Raji (cell line): ENCODE data around the gene HSPA12A.

Experiments used
- POLR2A ChIP-seq: IDR thresholded peaks from 2 replicates; pipeline ENCODE4 v1.6.1; 2011; ENCODE audit warnings: low read depth, low read length, control low read depth; ENCODE audit not compliant: insufficient read depth

Gene HSPA12A

DNA sequence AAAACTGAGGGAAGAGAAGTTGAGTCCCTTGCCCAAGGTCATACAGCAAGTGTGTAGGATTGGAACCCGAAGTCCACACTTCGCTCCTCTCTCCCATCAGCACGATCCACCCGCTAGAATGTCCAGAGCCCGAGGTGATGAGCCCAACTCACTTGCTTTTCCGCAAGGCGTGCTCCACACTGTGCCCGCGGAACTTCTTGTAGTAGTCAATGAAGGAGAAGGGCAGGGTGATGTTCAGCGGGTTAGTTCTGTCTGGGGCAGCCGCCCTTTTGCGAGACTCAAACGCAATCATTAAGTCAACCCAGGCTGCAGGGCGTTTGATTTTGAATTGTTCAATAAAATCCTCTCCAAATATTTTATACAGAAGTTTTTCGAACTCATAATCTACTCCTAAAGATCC lies 63.0 kb downstream of the HSPA12A start:
- TF ChIP-seq POLR2A: no peak

- TF ChIP-seq POLR2A: no peak
These were observed 65.7 kb downstream of the HSPA12A start for GRCh38 chr10:116676633-116677032.

GRCh38 chr10:116676118-116676517 lies 66.2 kb downstream of the HSPA12A start:
- no peak for TF ChIP-seq POLR2A

DNA sequence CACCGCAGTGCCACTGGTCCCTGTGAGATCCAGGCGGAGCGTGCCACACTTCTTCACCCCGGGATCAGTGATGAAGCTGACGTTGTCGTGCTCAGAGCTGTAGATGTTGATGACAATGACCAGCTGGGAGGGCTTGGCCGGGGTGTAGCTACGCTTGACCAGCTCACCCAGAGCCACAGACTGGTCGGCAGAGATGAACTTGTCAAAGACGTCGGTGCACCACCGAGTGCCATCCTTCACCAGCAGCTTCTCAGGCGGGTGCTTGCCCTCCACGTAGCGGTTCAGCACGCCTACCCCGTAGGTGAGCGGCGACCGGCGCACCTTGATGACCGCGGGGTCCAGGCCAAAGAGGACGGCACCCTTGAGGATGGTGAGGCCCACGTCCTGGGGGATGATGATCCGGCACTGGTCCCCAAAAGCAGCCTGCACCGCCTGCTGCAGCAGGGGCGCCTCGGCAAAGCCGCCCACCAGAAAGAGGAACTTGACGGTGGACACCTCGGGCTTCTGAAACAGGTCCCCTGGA lies 67.4 kb downstream of the HSPA12A start:
- TF ChIP-seq POLR2A: no peak

GRCh38 chr10:116673866-116674265 lies 68.5 kb downstream of the HSPA12A start:
- no peak for TF ChIP-seq POLR2A

- no peak for TF ChIP-seq POLR2A
These were observed 69.5 kb downstream of the HSPA12A start for GRCh38 chr10:116672891-116673290.

GRCh38 chr10:116671274-116671926 lies 71.0 kb downstream of the HSPA12A start:
- TF ChIP-seq POLR2A: no peak

GRCh38 chr10:116670706-116671105 lies 71.7 kb downstream of the HSPA12A start:
- TF ChIP-seq POLR2A: no peak

- TF ChIP-seq POLR2A: no peak
These were observed 72.3 kb downstream of the HSPA12A start for GRCh38 chr10:116669832-116670644.

DNA sequence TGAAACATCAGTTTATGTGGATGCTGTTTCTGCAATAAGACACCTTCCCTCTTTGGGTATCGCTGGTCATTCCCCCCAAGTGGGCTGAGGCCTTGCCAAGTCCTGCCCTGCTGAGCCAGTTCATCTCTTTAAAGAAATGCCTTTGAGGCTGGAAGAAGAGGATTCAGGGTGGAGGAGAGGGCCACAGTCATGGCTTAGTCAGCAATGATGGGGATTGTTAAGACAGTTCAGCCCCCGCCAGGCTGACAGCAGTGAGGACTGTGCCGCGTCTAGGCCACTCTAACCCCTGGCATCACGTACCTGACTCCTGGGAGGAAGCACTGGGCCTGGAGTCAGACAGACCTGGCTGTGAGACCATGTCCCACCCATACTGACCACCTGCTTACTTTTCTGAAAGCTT lies 73.3 kb downstream of the HSPA12A start:
- no peak for TF ChIP-seq POLR2A

DNA sequence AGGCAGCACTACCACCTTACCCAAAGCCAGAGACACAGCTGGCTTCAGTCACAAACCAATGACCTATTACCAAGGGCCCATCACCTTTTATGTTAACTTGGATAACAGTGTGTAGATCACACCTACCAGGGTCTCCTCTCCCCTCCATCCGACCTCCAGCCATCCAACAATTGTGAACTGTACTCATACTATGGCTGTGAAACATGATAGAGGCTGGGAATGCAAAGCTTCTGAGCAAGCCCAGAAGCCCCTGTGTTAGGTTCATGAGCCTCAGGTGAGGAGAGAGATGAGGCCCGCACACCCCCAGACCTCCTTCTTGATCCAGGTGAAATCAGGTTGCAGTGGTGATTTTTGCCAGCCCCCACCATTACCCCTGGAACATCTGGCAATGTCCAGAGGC lies 73.9 kb downstream of the HSPA12A start:
- no peak for TF ChIP-seq POLR2A

DNA sequence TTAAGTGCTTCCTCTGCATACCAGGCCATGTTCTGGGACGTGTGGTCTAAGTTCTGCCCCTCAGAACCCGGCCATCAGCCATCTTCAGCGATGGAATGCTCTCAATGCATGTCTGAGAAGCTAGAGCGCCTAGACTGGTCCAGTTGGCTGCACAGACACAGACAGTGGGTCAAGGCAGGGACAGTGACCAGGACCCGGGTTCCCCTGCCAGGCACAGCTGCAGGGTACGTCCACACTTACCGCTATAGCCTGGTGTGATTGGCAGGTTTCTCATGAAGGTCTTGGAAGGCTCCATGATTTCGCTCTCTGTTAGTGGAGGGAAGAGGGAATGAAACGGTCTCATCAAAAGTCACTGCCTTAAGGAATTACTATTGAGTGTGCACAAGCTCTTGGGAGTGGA lies 74.3 kb downstream of the HSPA12A start:
- TF ChIP-seq POLR2A: no peak

GRCh38 chr10:116667484-116667883 lies 74.9 kb downstream of the HSPA12A start:
- no peak for TF ChIP-seq POLR2A

DNA sequence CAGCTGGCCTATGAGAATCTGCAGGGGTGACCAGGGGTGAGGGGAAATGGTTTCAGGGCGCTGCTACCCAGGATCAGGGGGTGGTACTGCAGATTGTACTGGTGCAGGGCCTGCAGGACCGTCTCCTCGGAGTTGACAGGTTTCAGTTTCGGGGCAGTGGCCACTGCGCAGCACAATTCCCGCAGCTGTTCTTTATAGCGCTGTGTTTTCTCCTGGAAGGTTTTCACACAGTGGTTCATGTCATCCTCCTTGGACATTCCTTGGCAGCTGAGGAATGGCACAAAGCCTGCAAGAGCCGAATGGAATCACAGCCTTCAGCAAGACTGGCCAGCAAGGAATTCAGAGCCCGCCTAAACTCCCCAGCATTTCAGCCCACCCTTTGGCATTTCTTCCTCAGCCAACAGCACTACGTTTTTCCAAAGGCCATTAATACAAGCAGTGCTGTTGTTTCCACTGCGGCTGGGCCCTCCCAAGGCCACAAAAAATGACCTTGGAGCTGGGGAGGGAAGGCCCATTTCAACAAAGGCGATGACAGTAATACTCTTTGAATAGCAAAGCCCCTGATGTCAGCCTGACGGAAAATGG lies 76.7 kb downstream of the HSPA12A start:
- TF ChIP-seq POLR2A: no peak

- TF ChIP-seq POLR2A: no peak
These were observed 77.7 kb downstream of the HSPA12A start for GRCh38 chr10:116664631-116665030.

GRCh38 chr10:116663342-116663741 lies 79.0 kb downstream of the HSPA12A start:
- no peak for TF ChIP-seq POLR2A
